Activated gamma-delta T cell treated with Interleukin-2 at 50 U/mL for 16 hours (primary cell): ENCODE measurements around the gene RPS6KB2.
"Not testable (repeated sequence)": the region's sequence is repeated elsewhere in the genome, so short reads cannot be mapped to it uniquely, and the experiment has no call there.

Source experiments
- DNase-seq: peaks from one replicate; pipeline ENCODE4 v3.0.0-alpha.2; 2020

RPS6KB2 gene

DNA sequence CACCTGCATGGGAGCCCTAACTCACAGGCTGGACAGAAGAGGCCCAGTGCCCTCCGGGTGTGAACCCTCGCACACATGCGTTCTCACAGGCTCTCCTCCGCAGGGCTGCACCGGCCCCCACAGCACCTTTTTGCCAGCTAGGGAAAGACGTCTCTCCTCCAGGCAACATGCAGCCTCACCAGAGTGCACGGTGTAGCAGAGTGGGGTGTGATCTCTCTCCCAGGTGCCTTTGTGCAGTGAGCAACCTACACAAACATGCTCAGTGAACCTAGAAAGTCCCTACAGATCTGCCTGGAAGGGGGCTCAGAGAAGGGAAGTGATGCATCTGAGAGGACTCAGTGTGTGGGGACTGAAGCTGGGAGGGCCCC lies 16.5 kb upstream of the RPS6KB2 start:
- no peak for DNase-seq

DNA sequence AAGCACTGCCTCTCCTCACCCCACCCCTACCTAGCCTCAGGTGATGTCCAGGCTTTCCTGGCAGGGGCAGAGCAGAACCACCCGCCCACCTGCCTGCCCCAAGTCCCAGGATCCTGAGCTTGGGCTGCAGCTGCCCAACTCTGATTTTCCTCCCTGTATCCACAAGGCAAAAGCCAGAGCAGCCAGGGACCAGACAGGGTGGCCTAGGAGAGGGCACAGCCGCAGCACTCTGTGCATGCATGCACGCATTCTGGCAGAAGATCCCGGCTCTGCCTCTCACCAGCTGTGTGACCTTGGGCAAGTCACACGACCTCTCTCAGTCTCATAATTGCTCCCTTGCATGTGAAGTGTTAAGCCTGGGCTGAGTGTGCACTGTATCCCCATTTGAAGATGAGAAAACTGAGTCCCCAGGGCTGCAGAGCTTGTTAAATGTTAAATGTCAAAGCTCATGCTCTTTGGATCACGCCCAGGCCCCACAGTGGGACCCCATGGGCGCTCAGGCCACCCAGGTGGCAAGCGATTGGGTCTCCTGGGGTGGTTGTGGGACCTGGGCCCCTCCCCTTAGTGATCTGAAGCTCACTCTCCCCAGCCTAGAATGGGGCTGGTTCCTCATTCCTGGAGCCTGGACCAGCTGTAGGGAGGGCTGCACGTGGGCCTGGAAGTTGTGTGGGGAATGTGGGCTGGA lies 15.7 kb upstream of the RPS6KB2 start:
- DNase-seq, result no peak

DNA sequence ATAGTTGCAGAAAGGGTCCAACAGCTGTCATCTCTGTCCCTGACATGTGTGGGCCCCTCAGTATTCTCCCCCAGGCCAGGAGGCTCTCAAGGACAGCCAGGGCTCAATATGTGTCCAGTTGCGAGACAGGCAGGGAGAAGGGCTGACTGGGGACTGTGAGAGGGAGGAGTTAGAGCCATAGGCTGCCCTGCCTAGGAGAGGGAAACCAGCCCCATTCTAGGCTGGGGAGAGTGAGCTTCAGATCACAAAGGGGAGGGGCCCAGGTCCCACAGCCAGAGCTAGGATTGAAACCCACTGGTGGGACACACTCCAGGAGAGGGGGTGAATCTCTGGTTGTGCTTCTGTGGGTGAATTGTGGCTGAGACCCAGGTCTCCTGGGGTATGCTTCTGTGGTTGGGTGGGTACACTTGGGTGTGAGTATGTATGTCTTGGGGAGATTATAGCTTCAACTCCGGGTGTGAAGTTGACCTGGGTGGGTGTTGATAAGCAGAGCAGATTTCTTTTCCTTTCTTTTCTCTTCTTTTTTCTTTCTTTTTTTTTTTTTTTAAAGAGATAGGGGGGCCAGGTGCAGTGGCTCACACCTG lies 14.9 kb upstream of the RPS6KB2 start:
- DNase-seq, result no peak

DNA sequence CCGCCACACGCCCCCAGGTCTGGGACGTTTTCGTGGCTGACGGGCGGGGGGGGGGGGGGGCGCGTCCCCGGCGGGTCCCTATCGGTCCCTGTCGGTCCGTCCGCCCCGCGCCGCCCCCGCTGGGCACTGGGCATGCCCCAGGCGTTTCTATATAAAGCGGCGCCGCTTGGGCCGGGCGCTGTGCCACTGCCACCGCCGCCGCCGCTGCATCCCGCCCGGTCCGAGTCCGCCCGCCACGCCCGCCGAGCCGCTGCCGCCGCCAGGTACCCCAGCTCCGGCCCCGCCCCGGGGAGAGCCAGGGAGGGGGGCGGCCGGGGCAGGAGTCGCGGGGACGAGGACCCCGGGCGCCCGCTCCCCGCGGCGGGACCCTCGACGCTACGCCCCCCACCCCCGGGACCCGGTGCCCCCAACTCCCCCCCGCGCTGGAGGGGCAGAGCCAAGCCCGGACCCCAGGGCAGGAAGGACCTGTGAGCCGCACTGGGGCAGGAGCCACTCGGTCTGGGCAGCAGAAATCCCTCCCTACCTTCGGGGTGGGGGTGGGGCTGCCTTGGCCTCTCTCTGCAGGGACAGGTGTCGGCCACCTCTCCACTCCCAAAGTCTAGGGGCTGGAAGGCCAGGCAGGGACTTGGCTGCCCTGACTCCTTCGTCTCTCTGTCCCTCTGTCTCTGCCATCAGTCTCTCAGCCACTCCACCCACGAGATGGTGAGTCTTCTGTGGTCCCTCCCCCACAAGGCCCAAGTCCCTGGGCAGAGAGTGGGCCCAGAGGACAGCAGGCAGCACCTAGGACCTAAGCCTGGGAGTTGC lies 12.6 kb upstream of the RPS6KB2 start, which contains the start of gene CARNS1:
CARNS1 (plus strand) TSS at position 178 of the 804 bp plus-strand sequence; CDS start at position 700, 522 bp downstream.
- no peak for DNase-seq

DNA sequence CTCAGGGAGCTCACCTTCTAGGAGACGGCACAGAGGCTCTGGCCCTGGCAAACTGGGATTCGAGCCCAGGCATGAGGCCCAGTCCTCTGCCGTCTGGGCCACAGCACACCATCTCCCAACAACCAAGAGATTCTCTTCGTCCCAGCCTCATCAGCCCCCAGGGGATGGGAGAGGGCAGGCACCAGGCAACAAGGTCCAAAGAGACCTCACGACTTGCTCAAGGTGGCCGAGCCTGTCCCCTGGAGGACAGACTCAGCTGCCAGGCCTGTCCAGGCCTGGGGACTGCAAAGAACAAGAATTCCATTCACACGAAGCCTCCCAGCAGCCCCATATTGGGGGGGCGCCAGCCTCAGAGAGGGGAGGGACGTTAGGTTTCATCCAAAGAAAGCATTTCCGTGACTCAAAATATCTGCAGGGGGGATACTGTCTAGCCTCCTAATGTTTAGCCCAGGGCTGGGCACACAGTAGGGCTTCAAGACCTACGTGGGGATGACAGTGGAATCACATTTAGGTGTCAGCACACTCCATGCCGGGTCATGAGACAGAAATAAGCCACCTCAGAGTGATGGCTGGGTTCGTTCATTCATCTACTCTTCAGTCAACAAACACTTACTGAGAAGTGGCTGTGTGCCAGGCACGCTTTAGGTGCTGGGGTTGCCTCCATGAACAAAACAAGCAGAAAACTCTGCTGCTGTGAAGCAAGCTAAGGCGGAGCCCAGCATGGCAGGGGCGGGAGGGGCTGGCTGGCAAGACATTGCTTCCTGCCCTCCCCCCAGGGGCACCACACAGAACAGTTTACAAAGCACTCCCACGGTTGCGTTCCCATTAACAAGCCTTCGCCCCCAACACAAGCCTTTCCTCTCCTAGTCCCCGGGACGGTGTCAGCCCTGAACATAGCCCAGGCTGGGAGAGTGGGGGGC lies 11.6 kb upstream of the RPS6KB2 start:
- DNase-seq, result peak; percentile 87

DNA sequence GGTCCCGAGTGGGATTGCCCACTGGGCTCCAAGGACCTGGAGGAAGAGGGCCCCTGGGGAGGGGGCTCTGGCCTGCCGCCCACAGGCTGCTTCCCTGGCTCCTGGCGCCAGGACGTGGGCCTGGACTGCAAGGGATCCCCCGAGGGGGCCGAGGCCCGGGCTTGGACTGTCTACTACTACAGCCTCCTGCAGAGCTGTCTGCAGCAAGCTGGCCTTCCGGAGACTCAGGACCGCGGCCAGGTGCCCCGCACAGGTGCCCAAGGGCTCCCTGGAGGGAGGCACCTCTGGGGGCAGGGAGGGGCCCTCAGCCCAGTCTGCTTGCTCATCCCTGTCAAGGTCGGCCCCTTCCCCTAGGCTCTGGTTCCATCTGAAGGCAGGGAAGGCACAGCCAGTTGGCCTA lies 10.9 kb upstream of the RPS6KB2 start:
- DNase-seq, result no peak

DNA sequence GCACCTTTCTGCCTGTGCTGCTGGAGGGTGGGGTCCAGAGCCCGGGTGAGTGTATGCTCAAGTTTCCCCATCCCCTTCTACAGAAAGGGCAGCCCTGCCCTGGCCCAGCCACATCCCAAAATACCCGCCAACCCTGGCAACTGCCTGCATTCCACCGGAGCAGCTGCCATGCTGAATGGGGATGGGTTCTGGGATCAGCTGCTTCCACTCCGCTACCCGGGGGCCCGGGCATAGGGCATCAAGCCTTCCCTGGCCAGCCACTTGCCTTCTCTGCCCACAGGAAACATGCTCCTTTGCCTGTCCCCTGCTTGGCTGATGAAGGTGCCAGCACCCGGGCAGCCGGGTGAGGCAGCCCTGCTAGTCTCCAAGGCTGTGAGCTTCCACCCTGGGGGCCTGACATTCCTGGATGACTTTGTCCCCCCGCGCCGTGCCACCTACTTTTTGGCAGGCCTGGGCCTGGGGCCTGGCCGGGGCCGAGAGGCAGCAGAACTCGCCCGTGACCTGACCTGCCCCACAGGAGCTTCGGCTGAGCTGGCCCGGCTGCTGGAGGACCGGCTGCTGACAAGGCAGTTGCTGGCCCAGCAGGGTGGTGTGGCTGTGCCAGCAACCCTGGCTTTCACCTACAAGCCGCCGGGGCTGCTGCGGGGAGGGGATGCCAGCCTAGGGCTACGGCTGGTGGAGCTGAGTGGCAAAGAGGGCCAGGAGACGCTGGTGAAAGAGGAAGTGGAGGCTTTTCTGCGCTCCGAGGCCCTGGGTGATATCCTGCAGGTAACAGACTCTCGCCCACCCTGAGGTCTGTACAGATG lies 9.6 kb upstream of the RPS6KB2 start:
- peak; percentile 57 for DNase-seq

DNA sequence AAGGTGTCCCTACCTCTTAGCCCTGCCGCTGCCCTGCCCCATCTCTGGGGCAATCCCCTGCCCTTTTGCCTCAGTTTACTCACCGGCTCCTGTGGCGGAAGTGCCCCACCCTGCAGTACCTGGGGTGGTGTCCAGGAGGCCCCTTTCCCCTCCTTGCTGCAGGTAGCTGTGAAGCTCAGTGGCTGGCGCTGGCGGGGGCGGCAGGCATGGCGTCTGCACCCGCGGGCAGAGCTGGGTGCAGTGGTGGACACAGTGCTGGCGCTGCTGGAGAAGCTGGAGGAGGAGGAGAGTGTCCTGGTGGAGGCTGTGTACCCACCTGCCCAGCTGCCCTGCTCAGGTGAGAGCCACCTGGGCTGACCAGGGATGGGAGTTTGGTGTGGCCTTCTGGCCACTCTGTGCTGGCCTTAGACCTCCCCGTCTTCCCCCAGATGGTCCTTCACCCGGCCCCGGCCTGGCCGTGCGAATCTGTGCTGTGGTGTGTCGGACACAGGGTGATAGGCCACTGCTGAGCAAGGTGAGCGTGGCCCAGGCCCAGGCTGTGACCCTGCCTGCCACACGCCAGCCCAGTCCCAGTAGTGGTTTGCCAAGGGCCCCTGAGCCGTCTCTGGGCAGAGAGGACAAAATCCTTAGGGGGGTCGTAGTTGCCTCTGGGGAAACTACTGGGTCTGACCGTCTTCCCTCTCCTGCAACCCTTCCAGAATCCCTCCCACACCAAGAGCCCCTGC lies 8.8 kb upstream of the RPS6KB2 start:
- no peak for DNase-seq

DNA sequence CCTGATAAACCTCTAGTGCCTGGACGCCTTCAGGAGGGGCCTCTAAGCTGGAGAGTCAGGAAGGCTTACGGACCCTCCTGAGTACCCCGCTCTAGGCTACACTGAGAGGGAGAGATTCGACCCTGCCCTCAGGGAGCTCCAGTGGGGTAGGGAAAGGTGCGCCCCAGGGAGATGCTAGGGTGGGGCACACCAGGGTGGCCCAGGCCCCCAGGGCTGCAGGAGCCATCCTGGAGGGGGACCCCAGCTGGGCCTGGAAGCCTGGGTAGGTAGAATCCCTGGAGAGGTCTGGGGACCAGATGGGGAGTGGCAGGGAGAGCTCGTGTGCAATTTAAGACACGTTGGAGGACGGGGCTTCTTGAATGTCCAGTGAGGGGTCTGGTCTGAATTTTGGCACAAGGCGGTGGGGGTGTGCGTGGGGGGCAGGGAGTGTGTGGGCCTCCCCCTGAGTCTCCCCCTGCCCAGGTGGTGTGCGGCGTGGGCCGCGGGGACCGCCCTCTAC lies 8.1 kb upstream of the RPS6KB2 start:
- no peak for DNase-seq

DNA sequence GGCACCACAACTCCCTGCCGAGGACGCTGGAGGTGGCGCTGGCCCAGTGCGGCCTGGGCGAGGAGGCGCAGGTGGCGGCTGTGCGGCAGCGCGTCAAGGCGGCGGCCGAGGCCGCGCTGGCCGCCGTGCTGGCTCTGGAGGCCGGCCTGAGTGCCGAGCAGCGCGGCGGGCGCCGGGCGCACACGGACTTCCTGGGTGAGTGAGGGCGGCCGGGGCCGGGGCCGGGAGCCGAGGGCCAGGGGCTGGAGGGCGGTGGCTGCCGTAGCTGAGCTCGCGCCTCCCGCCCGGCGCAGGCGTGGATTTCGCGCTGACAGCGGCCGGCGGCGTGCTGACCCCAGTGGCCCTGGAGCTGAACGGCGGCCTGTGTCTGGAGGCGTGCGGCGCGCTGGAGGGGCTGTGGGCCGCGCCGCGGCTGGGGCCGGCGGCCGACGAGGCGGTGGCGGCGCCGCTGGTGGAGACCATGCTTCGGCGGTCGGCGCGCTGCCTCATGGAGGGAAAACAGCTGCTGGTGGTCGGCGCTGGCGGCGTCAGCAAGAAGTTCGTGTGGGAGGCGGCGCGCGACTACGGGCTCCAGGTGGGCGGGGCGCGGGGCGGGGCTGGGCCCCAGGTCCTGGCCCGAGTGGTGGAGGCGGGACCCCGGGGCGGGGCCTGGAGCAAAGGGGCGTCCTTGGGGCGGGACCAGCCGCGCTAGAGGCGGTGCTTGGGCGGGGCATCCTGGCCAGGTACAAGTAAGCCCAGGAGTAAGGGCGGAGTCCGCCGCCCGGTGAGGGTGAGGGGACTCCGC lies 7.5 kb upstream of the RPS6KB2 start:
- DNase-seq, result peak; percentile 99

DNA sequence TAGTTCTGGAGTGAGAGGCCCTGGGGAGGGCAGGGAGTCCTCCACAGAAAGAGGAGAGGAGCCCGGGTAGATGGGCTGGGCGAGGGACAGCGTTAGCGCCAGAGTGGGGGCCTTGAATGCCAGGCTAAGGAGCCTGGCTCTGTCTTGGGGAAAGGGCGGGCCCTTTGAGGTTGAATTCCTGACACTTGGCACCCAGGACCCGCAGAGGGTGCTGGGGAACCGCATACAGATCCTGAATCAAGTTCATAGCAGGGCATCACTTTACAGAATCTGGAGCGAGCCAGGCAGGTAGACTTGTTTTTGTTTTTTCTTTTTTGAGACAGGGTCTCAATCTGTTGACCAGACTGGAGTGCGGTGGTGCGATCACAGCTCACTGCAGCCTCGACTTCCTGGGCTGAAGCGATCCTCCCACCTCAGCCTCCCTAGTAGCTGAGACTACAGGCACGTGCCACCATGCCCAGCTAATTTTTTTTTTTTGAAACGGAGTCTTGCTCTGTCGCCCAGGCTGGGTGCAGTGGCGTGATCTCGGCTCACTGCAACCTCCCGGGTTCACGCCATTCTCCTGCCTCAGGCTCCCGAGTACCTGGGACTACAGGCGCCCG lies 6.8 kb upstream of the RPS6KB2 start:
- no peak for DNase-seq

DNA sequence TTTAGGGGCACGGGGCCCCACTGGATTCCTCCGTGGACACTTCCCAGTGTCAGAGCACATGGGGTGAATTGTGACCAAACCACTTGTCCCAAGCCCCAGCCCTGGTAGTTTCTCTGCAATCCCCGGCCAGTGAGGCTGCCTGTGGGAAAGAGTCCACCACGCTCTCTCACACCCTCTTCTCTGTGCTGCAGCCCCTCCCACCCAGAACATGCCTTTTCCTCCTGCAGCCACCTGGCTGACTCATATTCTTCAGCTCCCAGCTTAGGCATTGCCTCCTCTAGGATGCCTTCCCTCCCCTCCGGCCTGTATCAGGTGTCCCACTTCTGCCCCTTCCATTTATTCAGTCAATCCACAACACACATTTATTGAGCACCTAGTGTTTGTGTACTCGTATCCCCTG lies 5.4 kb upstream of the RPS6KB2 start:
- no peak for DNase-seq

DNA sequence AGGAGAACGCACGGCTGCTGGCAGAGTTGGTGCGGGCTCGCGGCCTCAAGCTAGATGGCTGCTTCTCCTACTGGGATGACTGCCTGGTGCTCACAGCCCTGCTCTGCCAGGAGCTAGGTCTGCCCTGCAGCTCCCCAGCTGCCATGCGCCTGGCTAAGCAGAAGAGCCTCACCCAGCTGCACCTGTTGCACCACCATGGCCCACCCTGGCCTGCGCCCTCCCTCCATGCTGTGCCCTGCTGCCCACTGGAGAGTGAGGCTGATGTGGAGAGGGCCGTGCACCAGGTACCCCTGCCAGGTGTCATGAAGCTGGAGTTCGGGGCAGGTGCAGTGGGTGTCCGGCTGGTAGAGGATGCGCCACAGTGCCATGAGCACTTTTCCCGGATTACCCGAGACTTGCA lies 4.8 kb upstream of the RPS6KB2 start:
- DNase-seq, result no peak

DNA sequence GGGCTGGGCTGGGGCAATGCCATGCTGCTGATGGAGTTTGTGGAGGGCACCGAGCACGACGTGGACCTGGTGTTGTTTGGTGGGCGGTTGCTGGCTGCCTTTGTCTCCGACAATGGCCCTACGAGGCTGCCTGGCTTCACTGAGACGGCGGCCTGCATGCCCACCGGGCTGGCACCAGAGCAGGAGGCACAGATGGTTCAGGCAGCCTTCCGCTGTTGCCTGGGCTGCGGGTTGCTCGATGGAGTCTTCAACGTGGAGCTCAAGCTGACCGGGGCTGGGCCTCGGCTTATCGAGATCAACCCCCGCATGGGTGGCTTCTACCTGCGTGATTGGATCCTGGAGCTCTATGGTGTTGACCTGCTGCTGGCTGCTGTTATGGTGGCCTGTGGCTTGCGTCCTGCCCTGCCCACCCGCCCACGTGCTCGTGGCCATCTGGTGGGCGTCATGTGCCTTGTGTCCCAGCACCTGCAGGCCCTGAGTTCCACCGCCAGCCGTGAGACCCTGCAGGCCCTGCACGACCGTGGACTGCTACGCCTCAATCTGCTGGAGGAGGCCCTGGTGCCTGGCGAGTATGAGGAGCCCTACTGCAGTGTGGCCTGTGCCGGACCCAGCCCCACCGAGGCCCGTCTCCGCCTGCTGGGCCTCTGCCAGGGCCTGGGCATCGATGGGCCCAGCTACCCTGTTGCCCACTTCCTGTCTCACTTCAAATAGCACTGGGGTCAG lies 4.2 kb upstream of the RPS6KB2 start:
- DNase-seq, result no peak

DNA sequence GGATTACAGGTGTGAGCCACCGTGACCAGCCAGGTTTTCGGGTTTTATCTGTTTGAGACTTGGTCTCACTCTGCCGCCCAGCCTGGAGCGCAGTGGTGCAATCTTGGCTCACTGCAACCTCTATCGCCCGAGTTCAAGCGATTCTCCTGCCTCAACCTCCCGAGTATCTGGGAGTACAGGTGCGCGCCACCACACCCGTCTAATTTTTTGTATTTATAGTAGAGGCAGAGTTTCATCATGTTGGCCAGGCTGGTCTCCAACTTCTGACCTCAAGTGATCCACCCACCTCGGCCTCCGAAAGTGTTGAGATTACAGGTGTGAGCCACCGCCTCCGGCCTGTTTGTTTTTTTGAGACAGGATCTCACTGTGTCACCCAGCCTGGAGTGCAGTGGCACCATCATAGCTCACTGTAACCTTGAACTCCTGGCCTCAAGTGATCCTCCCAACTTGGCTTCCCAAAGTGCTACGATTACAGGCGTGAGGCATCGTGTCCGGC lies 882 bp upstream of the RPS6KB2 start:
- DNase-seq, result not testable (repeated sequence)

DNA sequence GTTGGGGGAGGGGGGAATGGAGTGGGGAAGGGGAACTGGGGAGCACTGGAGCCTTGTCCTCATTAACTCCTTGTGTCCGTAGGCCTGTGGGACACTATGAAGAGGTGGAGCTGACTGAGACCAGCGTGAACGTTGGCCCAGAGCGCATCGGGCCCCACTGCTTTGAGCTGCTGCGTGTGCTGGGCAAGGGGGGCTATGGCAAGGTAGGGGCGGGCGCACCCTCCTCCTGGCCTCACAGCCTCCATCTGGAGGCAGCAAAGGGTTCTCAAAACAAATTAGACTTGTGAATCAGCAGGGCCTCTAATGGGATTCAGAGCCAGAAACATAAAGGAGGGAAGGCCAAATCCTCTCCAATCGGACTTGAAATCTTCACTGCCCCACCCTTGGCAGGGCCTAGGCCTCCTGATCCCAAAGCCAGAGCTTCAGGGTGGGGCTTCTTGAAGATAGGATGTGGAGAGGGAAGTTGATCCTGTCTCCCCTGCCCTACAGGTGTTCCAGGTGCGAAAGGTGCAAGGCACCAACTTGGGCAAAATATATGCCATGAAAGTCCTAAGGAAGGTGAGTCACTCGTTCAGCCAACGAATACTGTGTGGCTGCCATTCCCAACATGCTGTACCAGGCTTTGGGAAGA lies 859 bp downstream of the RPS6KB2 start:
- no peak for DNase-seq

DNA sequence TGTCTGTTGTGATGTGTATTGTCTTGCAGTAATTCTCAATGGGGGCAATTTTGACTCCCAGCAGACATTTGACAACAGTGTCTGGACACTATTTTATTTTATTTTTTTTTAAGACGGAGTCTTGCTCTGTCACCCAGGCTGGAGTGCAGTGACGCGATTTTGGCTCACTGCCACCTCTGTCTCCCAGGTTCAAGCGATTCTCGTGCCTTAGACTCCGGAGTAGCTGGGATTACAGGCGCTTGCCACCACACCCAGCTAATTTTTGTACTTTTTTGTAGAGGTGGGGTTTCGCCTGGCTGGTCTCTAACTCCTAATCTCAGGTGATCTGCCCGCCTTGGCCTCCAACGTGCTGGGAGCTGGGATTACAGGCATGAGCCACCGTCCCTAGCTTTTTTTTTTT lies 1.4 kb downstream of the RPS6KB2 start:
- DNase-seq, result no peak
